ENCODE results near the gene FBXL19.
"Not testable (repeated sequence)": the region's sequence is repeated elsewhere in the genome, so short reads cannot be mapped to it uniquely, and the experiment has no call there.

Gene FBXL19, protein sequence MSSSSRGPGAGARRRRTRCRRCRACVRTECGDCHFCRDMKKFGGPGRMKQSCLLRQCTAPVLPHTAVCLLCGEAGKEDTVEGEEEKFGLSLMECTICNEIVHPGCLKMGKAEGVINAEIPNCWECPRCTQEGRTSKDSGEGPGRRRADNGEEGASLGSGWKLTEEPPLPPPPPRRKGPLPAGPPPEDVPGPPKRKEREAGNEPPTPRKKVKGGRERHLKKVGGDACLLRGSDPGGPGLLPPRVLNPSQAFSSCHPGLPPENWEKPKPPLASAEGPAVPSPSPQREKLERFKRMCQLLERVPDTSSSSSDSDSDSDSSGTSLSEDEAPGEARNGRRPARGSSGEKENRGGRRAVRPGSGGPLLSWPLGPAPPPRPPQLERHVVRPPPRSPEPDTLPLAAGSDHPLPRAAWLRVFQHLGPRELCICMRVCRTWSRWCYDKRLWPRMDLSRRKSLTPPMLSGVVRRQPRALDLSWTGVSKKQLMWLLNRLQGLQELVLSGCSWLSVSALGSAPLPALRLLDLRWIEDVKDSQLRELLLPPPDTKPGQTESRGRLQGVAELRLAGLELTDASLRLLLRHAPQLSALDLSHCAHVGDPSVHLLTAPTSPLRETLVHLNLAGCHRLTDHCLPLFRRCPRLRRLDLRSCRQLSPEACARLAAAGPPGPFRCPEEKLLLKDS

DNA sequence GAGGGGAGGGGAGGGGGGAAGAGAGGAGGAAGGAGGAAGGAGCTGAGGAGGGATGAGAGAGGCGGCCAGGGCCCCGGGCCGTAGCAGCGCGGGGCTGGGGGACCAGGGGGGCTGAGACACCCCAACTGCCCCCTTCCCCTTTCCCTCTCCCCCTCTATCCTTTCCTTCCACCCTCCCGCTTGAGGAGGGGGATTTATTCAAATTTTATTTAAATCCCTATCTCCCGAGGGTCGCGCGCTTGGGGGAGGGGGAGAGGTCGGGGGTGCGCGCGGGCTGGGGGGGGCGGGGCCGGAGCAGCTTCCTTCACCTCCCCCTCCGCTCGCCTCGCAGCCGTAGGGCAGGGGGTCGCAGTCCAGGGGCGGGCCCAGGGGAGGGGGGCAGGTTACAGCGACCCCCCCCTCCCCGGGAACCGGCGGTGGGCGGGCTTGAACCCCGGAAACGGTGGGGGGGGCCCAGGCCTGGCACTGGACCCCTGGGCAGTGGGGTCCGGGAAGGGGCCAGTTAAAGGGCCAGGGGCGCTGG lies at the start of gene FBXL19:
Gene FBXL19 (plus strand): TSS at position 19 of the 522 bp plus-strand sequence. CDS start 2,183 bp downstream, outside the sequence.
- DNase-seq (ENCODE audit: low read depth in 2 of 2), result no peak

DNA sequence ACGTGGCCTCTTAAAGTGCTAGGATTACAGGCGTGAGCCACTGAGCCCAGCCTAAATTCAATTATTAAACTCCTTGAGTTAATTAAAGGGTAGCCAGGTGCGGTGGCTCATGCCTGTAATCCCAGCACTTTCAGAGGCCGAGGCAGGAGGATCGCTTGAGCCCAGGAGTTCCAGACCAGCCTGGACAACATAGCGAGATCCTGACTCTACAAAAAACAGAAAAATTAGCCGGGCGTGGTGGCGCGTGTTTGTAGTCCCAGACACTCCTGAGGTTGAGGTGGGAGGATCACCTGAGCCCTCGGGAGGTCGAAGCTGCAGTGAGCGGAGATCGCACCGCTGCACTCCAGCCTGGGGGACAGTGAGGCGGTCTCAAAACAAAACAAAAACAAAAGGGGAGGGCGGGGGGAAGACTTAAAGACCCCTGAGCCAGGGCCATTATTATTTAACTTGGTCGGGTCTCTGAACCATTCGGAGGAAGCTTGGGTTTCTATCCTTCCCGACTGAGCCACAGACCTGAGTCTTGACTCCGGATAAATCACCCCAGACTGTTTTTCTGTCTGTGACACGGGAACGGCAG lies 49.0 kb upstream of the FBXL19 start:
- DNase-seq (ENCODE audit: low read depth in 2 of 2), result no peak

DNA sequence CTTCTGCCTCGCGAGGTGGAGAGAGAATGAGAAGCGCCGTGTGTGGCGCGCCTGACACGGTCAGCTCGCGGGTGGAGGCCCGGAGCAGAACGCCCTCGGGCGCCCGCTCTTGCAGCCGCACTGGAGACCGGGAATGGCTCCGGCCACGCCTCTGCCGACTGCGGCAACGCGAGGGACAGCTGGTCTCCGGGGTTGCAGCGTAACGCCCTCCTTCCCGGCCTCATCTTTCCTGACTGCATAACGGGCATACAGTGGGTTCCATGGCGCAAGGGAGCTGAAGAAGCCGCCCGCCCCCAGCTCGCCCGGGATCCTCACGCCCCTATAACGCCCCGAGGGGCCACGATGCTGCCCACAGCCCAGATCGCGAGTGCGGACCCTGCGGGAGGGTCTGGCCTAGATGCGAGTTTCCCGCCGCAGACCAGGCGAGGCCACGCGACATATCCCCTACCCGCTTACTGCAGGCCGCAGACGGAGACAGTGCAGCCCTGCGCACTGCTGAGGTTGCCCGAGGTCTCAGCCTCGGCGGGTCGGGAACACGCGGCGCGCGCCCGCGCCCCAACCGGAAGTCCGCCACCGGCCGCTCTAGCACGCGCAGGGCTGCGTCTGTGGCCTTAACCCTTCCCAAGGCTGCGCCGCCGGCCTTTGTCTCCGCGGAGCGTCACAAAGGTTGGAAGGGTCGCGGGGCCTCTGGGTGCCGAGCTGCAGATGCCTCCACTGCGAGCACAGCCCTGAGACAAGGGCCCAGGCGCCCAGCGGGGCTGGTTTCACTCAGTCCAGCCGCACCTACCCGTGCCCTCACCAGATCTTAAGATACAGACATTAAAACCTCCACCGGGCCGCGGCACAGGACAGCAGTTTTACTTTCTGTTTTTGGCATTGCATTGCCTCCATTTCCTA lies 48.3 kb upstream of the FBXL19 start:
- peak; percentile 77 to 89 for DNase-seq (ENCODE audit: low read depth in 2 of 2)

DNA sequence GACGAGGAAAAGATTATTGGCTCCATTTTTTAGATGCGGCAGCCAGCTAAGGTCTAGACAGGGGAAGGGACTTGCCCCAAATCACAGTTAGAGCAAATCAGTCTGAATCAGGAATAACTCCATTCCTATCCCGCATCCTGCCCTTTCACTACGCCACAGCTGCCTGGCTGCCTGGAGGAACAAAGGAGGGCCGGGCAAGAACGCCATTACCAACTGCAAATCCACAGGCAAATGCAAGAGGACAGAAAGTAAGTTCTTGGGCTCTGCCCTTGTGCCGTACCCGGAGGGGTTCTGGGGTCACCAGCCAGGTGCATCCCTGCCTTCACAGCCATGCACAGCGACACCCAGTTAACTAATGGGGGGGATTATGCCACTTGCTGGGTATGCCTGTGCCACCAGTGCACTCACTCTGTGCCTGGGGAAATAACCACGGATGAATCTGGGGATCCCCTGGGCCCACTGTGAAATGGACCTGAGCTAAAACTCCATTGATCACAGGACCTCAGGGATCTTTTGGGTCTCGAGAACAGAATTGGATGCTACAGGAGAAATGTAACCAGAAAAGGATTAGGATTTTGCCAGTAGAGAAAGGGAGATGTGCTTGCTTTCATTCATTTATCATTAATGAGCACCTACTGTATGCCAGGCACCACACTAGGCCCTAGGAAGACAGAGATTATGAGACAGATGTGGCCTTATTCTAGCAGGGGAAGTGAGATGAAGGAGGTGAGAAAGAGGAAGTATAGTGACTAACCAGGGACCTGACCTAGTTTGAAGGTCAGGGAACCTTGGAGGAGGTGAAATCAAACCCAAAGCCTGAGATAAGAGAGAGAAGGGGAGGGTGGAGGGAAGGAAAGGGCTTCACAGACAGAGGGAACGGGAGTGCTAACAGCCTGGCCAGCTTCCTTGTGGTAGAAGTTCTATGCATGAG lies 47.2 kb upstream of the FBXL19 start:
- DNase-seq (ENCODE audit: low read depth in 2 of 2), result no peak

DNA sequence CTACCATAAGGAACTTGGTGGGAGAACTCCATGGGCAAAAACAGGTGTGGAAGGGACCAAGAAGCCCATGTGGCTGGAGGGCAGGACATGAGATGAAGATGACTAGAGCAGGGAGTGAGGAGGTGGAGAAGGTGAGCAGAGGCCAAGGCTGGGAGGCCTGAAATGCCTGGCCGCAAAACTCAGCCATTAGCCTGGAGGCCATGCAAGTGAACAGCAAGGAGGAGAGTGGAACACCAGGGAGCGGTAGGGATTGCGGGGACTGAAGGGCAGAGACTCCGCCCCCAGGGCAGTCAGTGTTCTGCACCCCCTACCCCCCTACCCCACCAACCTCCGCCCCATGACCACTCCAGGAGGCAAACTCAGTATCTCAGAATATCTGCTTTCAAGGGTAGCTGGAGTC lies 46.5 kb upstream of the FBXL19 start:
- DNase-seq (ENCODE audit: low read depth in 2 of 2), result no peak

DNA sequence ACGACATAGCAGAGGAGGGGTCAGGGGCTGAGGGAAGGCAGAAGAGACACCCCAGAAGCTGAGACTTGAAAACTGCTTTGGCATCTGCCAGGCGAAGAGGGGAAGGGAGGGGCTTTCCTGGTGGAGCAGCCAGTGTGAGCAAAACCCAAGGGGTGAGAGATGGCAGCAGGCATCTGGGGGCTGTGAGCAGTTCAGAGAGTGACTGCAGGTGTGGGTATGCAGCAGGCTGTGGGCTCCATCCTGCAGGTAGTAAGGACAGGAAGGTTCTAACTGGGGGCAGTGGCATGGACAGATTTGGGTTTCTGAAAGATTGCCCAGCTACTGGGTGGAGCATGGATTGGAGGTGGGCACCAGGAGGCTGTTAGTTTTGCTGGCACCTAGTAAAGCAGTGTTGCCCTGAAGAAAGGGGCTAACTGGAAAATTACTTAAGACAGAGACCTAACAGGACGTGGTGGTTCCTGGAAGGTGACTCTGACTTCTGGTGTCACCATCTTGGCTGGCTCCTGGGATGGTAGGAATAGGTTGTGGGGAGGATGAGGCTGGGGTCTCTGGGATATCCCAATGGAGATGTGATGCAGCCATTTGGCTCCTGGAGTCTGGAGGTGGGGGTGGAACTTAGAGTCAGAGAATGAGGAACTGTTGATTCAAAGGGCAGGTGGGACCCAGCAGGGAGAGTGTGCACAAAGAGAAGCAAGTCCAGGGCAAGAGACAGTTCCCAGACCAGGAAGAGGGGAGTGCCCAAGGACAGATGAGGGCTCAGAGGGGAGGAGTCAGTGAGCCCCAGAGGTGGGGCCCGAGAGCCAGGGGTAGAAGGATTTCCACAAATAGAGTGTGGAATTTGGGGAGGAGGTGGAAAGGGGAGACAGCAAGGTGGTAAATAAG lies 40.7 kb upstream of the FBXL19 start:
- no peak for DNase-seq (ENCODE audit: low read depth in 2 of 2)

DNA sequence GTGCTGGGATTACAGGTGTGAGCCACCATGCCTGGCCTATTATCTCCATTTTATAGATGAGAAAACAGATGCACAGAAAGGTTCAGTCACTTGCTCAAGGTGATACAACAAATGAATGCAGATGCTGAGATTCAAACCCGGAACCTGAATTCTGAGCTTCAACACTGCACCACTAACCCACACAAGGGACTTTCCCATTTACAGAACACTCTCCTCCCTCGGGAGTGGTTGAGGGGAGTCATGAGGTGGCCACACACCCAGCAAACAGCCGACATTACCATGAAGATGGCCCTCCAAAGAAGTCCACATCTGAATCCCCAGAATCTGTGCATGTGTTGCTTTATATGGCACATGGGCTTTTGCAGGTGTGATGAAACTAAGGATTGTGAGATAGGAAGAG lies 38.6 kb upstream of the FBXL19 start:
- no peak for DNase-seq (ENCODE audit: low read depth in 2 of 2)

DNA sequence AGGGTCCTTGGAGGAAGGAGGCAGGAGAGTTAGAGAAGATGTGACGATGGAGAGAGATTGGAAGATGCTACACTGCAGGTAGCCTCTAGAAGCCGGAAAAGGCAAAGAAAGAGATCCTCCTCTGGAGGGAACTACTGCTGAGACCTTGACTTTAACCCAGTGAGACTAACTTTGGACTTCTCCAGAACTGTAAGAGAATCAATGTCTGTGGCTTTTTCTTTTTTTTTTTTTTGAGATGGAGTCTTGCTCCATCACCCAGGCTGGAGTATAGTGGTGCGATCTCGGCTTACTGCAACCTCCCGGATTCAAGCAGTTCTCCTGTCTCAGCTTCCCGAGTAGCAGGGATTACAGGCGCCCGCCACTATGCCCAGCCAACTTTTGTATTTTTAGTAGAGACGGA lies 38.2 kb upstream of the FBXL19 start:
- no peak for DNase-seq (ENCODE audit: low read depth in 2 of 2)

DNA sequence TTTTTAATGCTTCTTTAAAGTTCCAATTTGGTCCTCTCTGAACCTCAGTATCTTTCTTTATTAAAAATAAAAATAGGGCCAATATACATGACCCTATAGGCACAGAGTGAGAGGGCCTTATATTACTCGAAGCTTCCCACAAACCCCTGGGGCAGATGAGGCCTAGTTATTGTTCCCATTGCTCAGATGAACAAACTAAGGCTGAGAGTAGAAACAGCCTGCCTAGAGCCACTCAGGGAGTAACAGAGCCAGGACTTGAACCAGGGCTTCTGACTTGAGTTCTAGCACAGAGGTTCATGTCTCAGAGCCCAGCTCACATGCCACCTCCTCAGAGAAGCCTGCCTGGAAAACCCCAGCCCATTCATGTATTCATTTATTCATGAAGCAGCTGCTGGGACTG lies 37.2 kb upstream of the FBXL19 start:
- no peak for DNase-seq (ENCODE audit: low read depth in 2 of 2)

DNA sequence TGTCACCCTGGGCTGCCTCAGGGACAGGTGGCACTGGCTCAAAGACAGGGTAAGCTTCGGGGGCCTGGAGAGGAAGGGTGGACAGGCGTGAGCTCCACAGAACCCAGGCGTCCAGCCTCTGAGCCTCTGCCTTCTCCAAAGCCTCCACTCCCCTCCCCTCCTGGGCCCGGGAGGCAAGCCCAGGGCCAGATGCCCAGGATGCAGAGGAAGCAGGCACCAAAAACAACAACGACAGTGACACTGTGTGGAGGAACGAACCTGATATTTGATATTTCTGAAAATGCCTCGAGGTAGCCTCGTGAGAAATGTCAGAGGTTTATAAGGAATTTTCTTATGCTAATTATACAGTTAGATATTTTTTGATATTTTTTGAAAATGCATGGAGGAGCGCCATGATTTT lies 35.4 kb upstream of the FBXL19 start:
- DNase-seq (ENCODE audit: low read depth in 2 of 2), result no peak

DNA sequence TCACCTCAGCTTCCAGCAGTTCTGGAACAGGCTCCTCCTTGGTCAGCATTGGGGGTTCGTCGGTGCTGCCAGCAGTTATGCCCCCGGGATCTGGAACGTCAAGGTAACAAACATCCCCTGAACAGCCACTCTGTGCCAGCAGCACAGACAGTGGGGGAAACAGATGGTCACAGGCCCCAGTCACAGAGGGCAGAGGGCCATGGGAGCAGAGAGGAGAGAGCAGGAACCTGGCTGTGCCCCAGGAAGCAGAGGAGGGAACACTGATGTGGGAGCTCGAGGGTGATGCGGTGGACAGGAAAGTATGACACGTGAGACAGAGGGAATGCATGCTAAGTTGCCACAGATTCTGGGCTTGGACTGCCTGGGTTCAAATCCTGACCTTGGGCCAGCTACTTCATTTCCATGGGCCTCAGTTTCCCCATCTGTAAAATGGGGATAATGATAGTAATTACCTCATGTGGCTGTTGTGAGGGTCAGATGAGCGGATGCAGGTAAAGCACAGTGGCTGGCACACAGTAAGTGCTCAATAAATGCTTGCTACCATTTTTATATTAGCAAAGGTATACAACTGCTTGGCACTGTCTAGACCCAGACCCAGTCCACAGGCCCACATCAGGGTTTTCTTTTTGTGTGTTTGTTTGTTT lies 34.4 kb upstream of the FBXL19 start:
- no peak for DNase-seq (ENCODE audit: low read depth in 2 of 2)

DNA sequence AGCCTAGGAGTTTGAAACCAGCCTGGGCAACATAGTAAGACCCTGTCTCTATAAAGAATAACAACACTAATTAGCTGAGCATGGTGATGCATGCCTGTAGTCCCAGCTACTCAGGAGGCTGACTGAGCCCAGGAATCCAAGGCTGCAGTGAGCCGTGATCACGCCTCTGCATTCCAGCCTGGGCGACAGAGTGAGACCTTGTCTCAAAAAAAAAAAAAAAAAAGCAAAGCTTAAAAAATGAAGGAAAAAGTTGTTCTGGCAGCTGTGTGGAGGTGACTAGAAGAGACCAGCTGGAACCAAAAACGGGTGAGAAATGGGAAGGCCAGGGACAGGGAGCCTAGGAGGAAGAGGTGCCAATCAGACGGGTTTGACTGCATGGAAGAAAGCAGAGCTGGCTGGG lies 33.7 kb upstream of the FBXL19 start:
- DNase-seq (ENCODE audit: low read depth in 2 of 2), result no peak

DNA sequence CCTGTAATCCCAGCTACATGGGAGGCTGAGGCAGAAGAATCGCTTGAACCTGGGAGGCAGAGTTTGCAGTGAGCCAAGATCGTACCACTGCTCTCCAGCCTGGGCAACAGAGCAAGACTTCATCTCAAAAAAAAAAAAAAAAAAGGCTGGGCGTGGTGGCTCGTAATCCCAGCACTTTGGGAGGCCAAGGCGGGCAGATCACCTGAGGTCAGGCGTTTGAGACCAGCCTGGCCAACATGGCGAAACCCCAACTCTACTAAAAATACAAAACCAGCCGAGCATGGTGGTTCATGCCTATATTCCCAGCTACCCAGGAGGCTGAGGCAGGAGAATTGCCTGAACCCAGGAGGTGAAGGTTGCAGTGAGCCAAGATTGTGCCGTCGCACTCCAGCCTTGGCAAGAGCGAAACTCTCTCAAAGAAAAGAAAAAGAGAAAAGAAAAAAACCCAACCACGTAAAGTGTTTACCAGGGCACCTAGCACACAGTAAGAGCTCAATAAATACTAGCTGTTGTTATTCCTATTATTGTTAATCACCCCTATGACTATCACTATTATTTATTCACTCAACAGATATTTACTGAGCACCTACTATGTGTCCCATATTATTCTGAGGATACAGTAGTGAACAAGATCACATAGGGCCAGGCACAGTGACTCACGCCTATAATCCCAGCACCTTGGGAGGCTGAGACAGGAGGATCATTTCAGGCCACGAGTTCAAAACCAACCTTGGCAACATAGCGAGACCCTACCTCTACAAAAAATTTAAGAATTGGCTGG lies 32.1 kb upstream of the FBXL19 start:
- DNase-seq (ENCODE audit: low read depth in 2 of 2), result not testable (repeated sequence)

DNA sequence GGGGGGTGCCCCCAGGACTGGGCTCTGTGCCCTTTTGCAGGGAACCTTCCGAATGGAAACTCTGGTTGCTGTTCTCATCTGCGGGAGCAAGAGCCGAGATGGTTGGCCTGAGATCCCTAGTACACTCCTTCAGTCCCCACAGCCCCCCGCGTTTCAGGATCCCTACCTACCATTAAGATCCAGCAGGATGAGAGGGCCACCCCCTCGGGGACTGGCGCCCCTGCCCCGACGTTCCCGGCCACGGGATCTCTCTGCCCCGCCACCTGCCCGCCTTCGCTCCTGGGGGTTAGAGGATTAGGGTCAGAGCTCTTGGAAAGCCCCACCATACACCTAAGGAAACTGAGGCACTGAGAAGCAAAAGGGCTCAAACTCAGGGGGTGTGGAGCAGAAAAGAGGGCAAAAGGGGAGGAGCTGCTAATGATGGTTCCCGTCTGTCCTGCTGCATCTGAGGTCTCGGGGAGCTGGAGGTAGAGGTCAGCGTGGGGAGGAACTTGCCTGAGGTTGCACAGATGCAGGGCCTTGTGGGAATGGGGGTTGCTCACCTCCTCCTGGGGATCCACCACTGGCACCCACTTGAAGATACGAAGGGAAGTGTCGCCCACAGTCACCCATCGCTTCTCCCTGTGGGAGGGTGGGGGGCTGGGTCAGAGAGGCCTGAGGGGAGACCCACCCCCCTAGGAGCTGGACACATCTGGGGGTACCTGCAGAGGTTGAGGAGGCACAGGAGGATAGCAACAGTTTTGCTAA lies 30.5 kb upstream of the FBXL19 start:
- DNase-seq (ENCODE audit: low read depth in 2 of 2), result no peak

DNA sequence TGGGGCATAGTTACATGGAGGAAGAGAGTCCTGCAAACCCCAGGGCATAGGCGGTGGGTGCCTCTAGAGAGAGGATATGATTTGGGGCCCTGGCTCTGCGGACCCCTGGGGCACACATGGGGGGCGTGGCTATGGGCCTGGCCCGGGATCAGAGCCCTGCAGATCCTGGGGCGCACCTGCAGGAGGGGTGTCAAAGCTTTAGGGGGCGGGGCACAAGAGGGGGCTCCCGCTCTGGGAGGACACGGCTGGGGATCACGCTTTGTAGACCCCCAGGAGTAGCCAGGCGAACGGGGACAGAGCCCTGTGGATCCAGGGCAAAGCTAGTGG lies 30.0 kb upstream of the FBXL19 start:
- DNase-seq (ENCODE audit: low read depth in 2 of 2), result no peak

DNA sequence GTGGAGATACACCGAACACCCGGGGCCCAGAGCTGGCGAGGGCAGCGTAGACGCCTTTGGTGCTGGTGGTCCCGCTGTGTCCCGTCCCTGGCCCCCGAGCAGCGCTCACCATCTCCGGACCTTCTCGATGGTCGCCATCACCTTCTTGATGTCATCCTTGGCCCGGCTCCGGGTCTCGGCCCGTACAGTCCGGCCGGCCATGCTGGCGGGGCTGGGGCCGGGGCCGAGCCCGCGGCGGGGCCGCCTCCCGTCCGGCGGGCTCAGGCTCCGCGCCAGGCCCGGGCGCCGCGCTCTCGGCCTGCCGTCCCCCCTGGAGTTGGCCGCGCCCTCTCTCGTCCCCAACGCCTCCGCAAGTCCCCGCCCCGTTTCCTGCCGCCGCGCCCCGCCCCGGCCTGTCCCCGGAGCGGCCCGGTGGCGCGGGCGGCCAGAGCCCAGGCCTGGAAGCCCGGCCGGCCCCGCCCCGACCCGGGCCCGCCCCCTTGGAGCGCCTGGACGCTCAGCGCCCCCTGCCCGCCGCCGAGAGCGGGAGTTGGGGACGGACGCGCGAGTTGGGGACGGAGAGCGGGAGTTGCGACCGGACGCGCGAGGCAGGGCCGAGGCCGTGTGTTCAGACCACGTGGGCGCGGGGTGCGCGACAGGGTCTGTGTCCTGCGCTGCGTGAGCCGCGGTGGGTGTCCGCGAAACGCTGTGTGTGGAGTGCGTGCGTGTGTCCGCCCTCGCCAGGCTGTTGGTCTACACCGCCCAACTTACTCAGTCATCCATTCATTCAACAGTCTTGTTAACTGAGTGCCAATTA lies 29.4 kb upstream of the FBXL19 start, which contains the start of gene BCL7C:
Gene BCL7C (minus strand): TSS at position 334 of the 796 bp plus-strand sequence. CDS start 133 bp downstream, at position 201.
- DNase-seq (ENCODE audit: low read depth in 2 of 2), result peak; percentile 56 to 79

All from stimulated activated CD8-positive, alpha-beta memory T cell treated with anti-CD3 and anti-CD28 coated beads, Interleukin-7, amount 100 ng/mL, for 4 hours (primary cell).